Fibroblast of peridontal ligament (primary cell): ENCODE results near the gene PXMP4.

ENCODE experiments used
- DNase-seq: peaks from one replicate; pipeline ENCODE4 v3.0.0-alpha.2; 2010; ENCODE audit errors: extremely low read depth

Gene PXMP4

GRCh38 chr20:33656010-33656782 lies 63.9 kb downstream of the PXMP4 start:
- no peak for DNase-seq

GRCh38 chr20:33655164-33655563 lies 64.9 kb downstream of the PXMP4 start:
- DNase-seq = no peak

- DNase-seq = no peak
Measured at GRCh38 chr20:33654680-33655161, 65.4 kb downstream of the PXMP4 start.

GRCh38 chr20:33653900-33654596 lies 66.1 kb downstream of the PXMP4 start:
- no peak for DNase-seq

GRCh38 chr20:33653218-33653899 lies 66.8 kb downstream of the PXMP4 start:
- peak; percentile 71 for DNase-seq
